K562 (cell line): ENCODE results near the gene PLA2G2C. TPM values are rescaled to one million over a fixed set of nuclear protein-coding genes. Genes with fewer than 3 reads are reported as not detected.

Experiments
- ATAC-seq: fragments of 200-7000 bp; cut with Tn5 transposase; 3 replicates; pipeline ENCODE4 v1.9.1; 2020; ENCODE audit warnings: moderate library complexity
- BruUV-seq: library from RNA; stranded (reverse); fragments of 400-500 nt; replicated peaks from 2 replicates; lab custom pipeline; 2021; lab: Mats Ljungman, UMichigan
- CTCF ChIA-PET: fragments of 300-600 bp; formaldehyde crosslinking; extraction: SDS; loops from one replicate; lab custom pipeline; 2021; ENCODE audit warnings: low intra/inter-chr PET ratio; lab: Yijun Ruan, JAX
- POLR2A ChIA-PET: fragments of 300-600, 350-650 bp; sonication (Branson Sonifier 250); formaldehyde crosslinking; extraction: SDS; loops from one replicate; lab custom pipeline; 2021; ENCODE audit warnings: antibody characterized with exemption, inconsistent platforms; lab: Yijun Ruan, JAX
- DNase-seq, 4 experiments: peaks; one replicate each; pipeline versions ENCODE4 v3.0.0 to v3.0.0-alpha.2; 2011 to 2018; ENCODE audit warnings: low spot score in 3 of 4, mixed read lengths in 3 of 4; ENCODE audit errors: extremely low read depth in 1 of 4
- FAIRE-seq: peaks from 2 replicates; lab custom pipeline; 2011; peaks lifted over from hg19 to GRCh38; lab: Jason Lieb, UNC
- H2AFZ ChIP-seq: 2 replicates; pipeline ENCODE4 v1.6.0; 2011; ENCODE audit warnings: low read depth, low read length, control low read depth, inconsistent platforms
- H3K27ac ChIP-seq: fragments of 200-600 bp; 3 replicates; pipeline ENCODE4 v1.8.0; 2011; ENCODE audit warnings: low read depth, mild to moderate bottlenecking, control low read depth, inconsistent platforms, low read length, moderate library complexity, mixed read lengths; ENCODE audit errors: extremely low read depth
- H3K27me3 ChIP-seq, 2 experiments: fragments of 300-600 bp in 1 of 2; 2 replicates in 1 of 2; 3 replicates in 1 of 2; pipeline versions ENCODE4 v1.6.0 to v1.8.0; 2011; ENCODE audit warnings: inconsistent platforms in 2 of 2, low read length in 2 of 2, mild to moderate bottlenecking in 1 of 2, mixed read lengths in 1 of 2, moderate library complexity in 1 of 2; ENCODE audit not compliant: control insufficient read depth in 2 of 2, insufficient read depth in 2 of 2
- H3K36me3 ChIP-seq: fragments of 300-600 bp; 3 replicates; pipeline ENCODE4 v1.8.0; 2011; ENCODE audit warnings: mild to moderate bottlenecking, low read length, inconsistent platforms; ENCODE audit not compliant: control insufficient read depth, insufficient read depth
- H3K4me1 ChIP-seq, 2 experiments: fragments of 200-600 bp in 1 of 2; replicated peaks in 1 of 2; 2 replicates in 1 of 2; 3 replicates in 1 of 2; pipeline versions ENCODE4 v1.5.1 to v1.8.0; 2011; ENCODE audit warnings: inconsistent platforms in 2 of 2, low read length in 2 of 2, mild to moderate bottlenecking in 1 of 2, mixed read lengths in 1 of 2, moderate library complexity in 1 of 2; ENCODE audit not compliant: control insufficient read depth in 2 of 2, insufficient read depth in 2 of 2
- H3K4me2 ChIP-seq: 2 replicates; pipeline ENCODE4 v1.6.1; 2011; ENCODE audit warnings: low read length, control low read depth, inconsistent platforms, mixed read lengths; ENCODE audit not compliant: insufficient read depth
- H3K4me3 ChIP-seq: fragments of 200-600 bp; sonication (generic), shearing (Covaris generic); 2 replicates; pipeline ENCODE4 v1.5.1; 2016; ENCODE audit warnings: control low read depth, inconsistent platforms
- H3K79me2 ChIP-seq: fragments of 200-600 bp; 3 replicates; pipeline ENCODE4 v1.8.0; 2011; ENCODE audit warnings: low read length, inconsistent platforms; ENCODE audit not compliant: control insufficient read depth, insufficient read depth
- H3K9ac ChIP-seq, 2 experiments: 2 replicates each; pipeline versions ENCODE4 v1.6.0 to v1.6.1; 2011; ENCODE audit warnings: low read depth in 2 of 2, low read length in 2 of 2, control low read depth in 1 of 2, inconsistent platforms in 1 of 2, mild to moderate bottlenecking in 1 of 2, mixed read lengths in 1 of 2; ENCODE audit not compliant: insufficient read depth in 1 of 2
- H3K9me1 ChIP-seq: one replicate; pipeline ENCODE4 v1.6.0; 2011; ENCODE audit warnings: inconsistent platforms, mild to moderate bottlenecking, low read length, moderate library complexity; ENCODE audit not compliant: control insufficient read depth, insufficient read depth
- H3K9me3 ChIP-seq: replicated peaks from 2 replicates; pipeline ENCODE4 v1.5.1; 2011; ENCODE audit warnings: low read depth, low read length, inconsistent platforms; ENCODE audit not compliant: control insufficient read depth, insufficient read depth
- H4K20me1 ChIP-seq: replicated peaks from 2 replicates; pipeline ENCODE4 v1.6.1; 2011; ENCODE audit warnings: low read length, inconsistent platforms, mixed read lengths; ENCODE audit not compliant: control insufficient read depth, insufficient read depth
- AFF1 ChIP-seq, 2 experiments: fragments of 450-650 bp; IDR thresholded peaks; 2 replicates each; pipeline ENCODE4 v1.6.1; 2018; ENCODE audit warnings: mild to moderate bottlenecking in 2 of 2, low read depth in 1 of 2; ENCODE audit not compliant: partially characterized antibody in 2 of 2
- DPF2 ChIP-seq: fragments of 450-650 bp; IDR thresholded peaks from 2 replicates; pipeline ENCODE4 v1.6.1; 2016
- HIVEP1 ChIP-seq: fragments of 250-450 bp; sonication (Bioruptor Pico); IDR thresholded peaks from 2 replicates; pipeline ENCODE4 v1.4.0; 2020; ENCODE audit warnings: mild to moderate bottlenecking
- KLF13 ChIP-seq: fragments of 450-650 bp; IDR thresholded peaks from 2 replicates; pipeline ENCODE4 v1.6.1; 2016; ENCODE audit warnings: missing genetic modification characterization, low read depth, mild to moderate bottlenecking, missing compliant biosample characterization, moderate library complexity, borderline replicate concordance
- NR4A1 ChIP-seq, 2 experiments: fragments of 250-450 bp in 1 of 2; fragments of 450-650 bp in 1 of 2; sonication (Bioruptor Pico) in 1 of 2; IDR thresholded peaks; 2 replicates each; pipeline versions ENCODE4 v1.4.0 to v1.6.1; 2016 to 2020; ENCODE audit warnings: mild to moderate bottlenecking in 2 of 2, missing compliant biosample characterization in 1 of 2, missing genetic modification characterization in 1 of 2, moderate library complexity in 1 of 2
- SIX5 ChIP-seq, 2 experiments: IDR thresholded peaks; 2 replicates each; pipeline ENCODE4 v1.6.1; 2011; ENCODE audit warnings: low read length in 2 of 2, borderline replicate concordance in 1 of 2, low read depth in 1 of 2, mild to moderate bottlenecking in 1 of 2, moderate library complexity in 1 of 2; ENCODE audit not compliant: insufficient read depth in 1 of 2
- TBP ChIP-seq: optimal IDR thresholded peaks from 2 replicates; pipeline ENCODE3; 2011; ENCODE audit warnings: low read depth, low read length, improper control_type of control experiment
- YBX1 ChIP-seq: fragments of 450-650 bp; IDR thresholded peaks from 2 replicates; pipeline ENCODE4 v1.7.1; 2016; ENCODE audit warnings: mild to moderate bottlenecking
- ZNF561 ChIP-seq: fragments of 450-650 bp; formaldehyde crosslinking; conservative IDR thresholded peaks from 2 replicates; pipeline ENCODE4 v1.4.0; 2020; ENCODE audit warnings: mild to moderate bottlenecking, moderate library complexity
- ZNF586 ChIP-seq: fragments of 450-650 bp; formaldehyde crosslinking; conservative IDR thresholded peaks from 2 replicates; pipeline ENCODE4 v1.4.0; 2020; ENCODE audit warnings: mild to moderate bottlenecking, moderate library complexity
- WGBS: fragments of 100-300 bp; shearing (Covaris generic); methylation state at CpG from one replicate; pipeline ENCODE4 v1.1.6; 2016; ENCODE audit warnings: low coverage, mixed read lengths; ENCODE audit not compliant: insufficient coverage; ENCODE audit errors: missing lambda C conversion rate; 5-methylcytosine and 5-hydroxymethylcytosine counted together
- in situ Hi-C: fragments of 300-500 bp; cut with MboI; formaldehyde crosslinking; loops from 4 replicates; pipeline ENCODE4 v1.15.0; 2018; ENCODE audit warnings: inconsistent platforms, mixed read lengths
- intact Hi-C: fragments of 100-400 bp; cut with micrococcal nuclease; formaldehyde crosslinking; loops from 2 replicates; pipeline ENCODE4 v1.14.2; 2022
- polyA plus RNA-seq, 8 experiments: library from polyadenylated mRNA; depleted of rRNA in 4 of 8; stranded (reverse) in 5 of 8; unstranded in 3 of 8; fragments of >200 nt; fragmentation: Nextera tagmentation in 2 of 8; fragmentation: Illumina TruSeq in 1 of 8; extraction: Ambion mirVana in 2 of 8; extraction: Trizol in 1 of 8; gene quantifications; 2 replicates each; pipeline versions ENCODE4 v1.2.1 to v1.2.3, GENCODE V29; 2011 to 2014; ENCODE audit warnings: inconsistent platforms in 1 of 8, missing spikeins in 1 of 8
- total RNA-seq, 7 experiments: library from RNA; depleted of rRNA in 6 of 7; stranded (reverse); fragments of >200 nt in 6 of 7; fragmentation: Illumina TruSeq in 2 of 7; extraction: Trizol in 2 of 7; gene quantifications; 2 replicates each; pipeline versions ENCODE4 v1.2.1 to v1.2.3, GENCODE V29; 2011 to 2021; ENCODE audit warnings: low replicate concordance in 1 of 7

The PLA2G2C gene
- total and polyA plus RNA-seq, 9 of the 15 experiments (the other 6 are each of a cell fraction or from before 2014, with no cell fraction given) = 0.14 to 0.49 (median 0.21) TPM

GRCh38 chr1:20141466-20141865 lies 44.9 kb downstream of the PLA2G2C start:
- POLR2A ChIA-PET = no interaction called here
- no peak for FAIRE-seq

More at GRCh38 chr1:20141466-20141865, 44.9 kb downstream of the PLA2G2C start:
- BruUV-seq = no TSS peak
- Histone ChIP-seq H3K27ac (no peak overlapping the region), H3K79me2 (no peaks in the 10 kb centered on the region), H3K4me2 (no peak overlapping the region), H4K20me1 (no peaks in the 10 kb centered on the region; the same call in 1 of the 2 replicates), H3K9me1 (no peaks in the 10 kb centered on the region), H3K36me3 (no peaks in the 10 kb centered on the region), H3K27me3 (peaks cover 6 to 79% of the 10 kb centered on the region in 2 experiments; a peak in 4 of 5 replicates), H3K4me1 (no peaks in the 10 kb centered on the region), H3K9ac (no peak overlapping the region), H3K9me3 (no peaks in the 10 kb centered on the region), H2AFZ (no peak overlapping the region), H3K4me3 (no peak overlapping the region)
- ATAC-seq (no peak), DNase-seq (no peak)
- in situ Hi-C loops = no loop called here
- intact Hi-C loops = no loop called here
- WGBS = 1% methylated on average over 7 of the region's 7 CpGs
- TF ChIP-seq KLF13 (tag) (no peak), AFF1 (IDR thresholded peaks at IDR 0.05; ENCODE audit: low read depth in 1 of 2, partially characterized antibody in 2 of 2) (no peak), NR4A1 (CRISPR knock-in tag; IDR thresholded peaks at IDR 0.05) (no peak), NR4A1 (tag; IDR thresholded peaks at IDR 0.05) (no peak), DPF2 (no peak), HIVEP1 (no peak), ZNF586 (CRISPR knock-in tag) (no peak), SIX5 (IDR thresholded peaks at IDR 0.05; ENCODE audit: borderline replicate concordance in 1 of 2, insufficient read depth in 1 of 2, low read depth in 1 of 2, low read length in 2 of 2) (no peak), YBX1 (no peak), TBP (no peak), ZNF561 (CRISPR knock-in tag) (no peak)
- CTCF ChIA-PET = no interaction called here
